ENCODE results near the gene FOXP1.

The FOXP1 gene

DNA sequence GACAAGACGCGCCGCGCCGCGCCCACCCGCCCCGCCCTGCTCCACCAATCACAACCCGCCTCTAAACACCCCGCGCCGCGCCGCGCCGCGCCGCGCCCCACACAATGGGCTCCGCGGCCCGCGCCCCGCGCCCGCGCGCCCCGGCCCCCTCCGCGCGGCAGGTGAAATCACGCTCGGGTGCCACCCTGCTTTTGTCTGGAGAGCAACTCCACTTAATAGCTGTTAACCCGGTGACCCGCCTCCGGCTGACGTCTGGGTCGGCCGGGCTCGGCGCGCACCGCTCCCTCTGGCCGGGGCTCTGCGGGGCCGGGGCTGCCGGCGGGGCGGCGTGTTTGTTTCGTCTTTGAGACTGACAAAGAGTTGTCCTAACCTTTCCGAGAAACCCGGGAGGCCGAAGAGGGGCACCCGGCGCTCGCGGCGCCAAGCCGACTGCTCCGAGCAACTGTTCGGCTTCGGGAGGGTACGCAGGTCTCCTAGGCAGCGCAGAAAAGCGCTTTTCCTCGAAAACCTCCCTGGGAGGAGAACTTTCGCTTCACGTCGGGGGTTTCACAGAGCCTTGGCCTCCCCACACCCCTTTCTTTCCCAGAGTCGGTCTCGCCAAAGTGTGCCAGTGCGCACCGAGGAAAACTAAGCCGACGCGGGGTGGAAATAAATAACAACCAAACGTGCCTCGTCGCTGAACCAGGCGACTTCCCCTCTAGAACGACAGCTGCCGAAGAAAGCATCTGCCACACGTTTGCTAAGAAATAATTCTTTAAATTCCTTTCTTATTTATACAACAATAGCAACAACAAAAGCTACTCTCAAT, 518.4 kb downstream of the FOXP1 start:
- Histone ChIP-seq H3K9me3 (ENCODE audit: control insufficient read depth, low read length) (no peaks in the 10 kb centered on the region), H3K36me3 (ENCODE audit: control insufficient read depth, insufficient read depth, low read length, severe bottlenecking) (no peaks in the 10 kb centered on the region), H3K9ac (ENCODE audit: low read length) (peak overlapping the region; percentile 85), H3K27me3 (replicated peaks; ENCODE audit: control insufficient read depth, insufficient read depth, low read length) (no peaks in the 10 kb centered on the region), H3K4me1 (ENCODE audit: control insufficient read depth, insufficient read depth, low read length) (peaks cover 45% of the 10 kb centered on the region), H3K4me3 (ENCODE audit: low read length) (peak overlapping the region; percentile 87)
- peak; percentile 69 for DNase-seq (ENCODE audit: low read depth)

DNA sequence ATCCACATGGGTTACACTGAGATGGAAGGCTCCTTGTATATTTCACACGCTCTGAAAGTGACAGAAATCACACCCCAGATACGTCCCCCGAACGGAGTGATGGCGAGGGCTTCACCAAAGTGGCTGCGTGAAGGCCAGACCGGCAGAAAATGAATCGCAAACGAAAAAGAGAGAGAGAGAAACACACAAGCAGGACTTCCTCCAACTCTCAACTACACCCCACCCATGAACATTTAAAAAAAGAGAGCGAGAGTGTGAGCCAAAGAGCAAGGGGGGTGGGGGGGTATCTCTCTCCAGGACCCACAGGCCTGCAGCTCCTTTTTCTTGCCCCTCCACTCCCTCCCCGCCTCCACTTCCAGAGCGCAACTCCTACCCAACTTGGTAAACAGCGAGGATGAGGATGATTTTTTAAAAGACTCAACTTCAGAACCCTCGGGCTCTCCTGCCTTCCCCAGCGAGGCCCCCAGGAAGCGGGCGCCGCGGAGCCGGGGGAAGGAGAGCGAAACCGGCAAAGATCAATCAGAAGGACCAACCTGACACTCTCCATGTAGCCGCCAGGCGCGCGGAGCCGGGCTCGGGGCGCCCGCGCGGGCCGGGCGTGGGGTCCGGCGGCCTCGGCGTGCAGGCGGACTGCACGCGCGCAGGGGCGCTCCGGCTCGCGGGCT, 519.1 kb downstream of the FOXP1 start:
- H3K4me3 ChIP-seq (ENCODE audit: low read length) = peak overlapping the region; percentile 87
- peak overlapping the region; percentile 93 for H3K9ac ChIP-seq (ENCODE audit: low read length)
- peaks cover 38% of the 10 kb centered on the region for H3K4me1 ChIP-seq (ENCODE audit: control insufficient read depth, insufficient read depth, low read length)
- no peaks in the 10 kb centered on the region for H3K27me3 ChIP-seq (replicated peaks; ENCODE audit: control insufficient read depth, insufficient read depth, low read length)
- peak; percentile 85 for DNase-seq (ENCODE audit: low read depth)
- H3K36me3 ChIP-seq (ENCODE audit: control insufficient read depth, insufficient read depth, low read length, severe bottlenecking) = no peaks in the 10 kb centered on the region
- no peaks in the 10 kb centered on the region for H3K9me3 ChIP-seq (ENCODE audit: control insufficient read depth, low read length)

DNA sequence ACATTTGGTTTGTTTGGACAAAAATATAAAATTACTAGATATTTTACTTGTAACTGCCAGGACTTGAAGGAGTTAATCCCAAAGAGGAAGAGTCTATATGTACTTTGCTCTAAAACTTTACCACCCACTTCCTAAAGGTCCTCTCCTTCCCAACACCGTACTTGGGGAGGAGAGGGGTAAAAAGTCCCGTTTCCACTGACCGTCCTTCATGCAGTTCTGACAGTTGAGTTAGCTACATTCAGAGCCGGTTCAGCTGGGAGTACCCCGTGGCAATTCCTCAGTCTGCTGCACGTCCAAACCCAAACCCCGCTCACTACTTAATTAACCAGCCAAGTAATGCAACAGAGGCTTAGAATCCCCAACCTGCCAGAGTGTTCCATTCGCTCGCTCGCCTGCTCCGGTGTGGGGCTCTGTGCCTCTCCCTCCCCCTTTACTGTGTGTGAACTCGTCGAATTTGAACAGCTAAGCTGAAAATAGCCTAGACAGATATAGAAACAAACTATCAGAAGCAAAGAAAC, 519.7 kb downstream of the FOXP1 start:
- peaks cover 38% of the 10 kb centered on the region for H3K4me1 ChIP-seq (ENCODE audit: control insufficient read depth, insufficient read depth, low read length)
- no peaks in the 10 kb centered on the region for H3K9me3 ChIP-seq (ENCODE audit: control insufficient read depth, low read length)
- no peaks in the 10 kb centered on the region for H3K27me3 ChIP-seq (replicated peaks; ENCODE audit: control insufficient read depth, insufficient read depth, low read length)
- H3K9ac ChIP-seq (ENCODE audit: low read length) = peak overlapping the region; percentile 93
- H3K4me3 ChIP-seq (ENCODE audit: low read length) = peak overlapping the region; percentile 87
- peak; percentile 69 for DNase-seq (ENCODE audit: low read depth)
- H3K36me3 ChIP-seq (ENCODE audit: control insufficient read depth, insufficient read depth, low read length, severe bottlenecking) = no peaks in the 10 kb centered on the region

DNA sequence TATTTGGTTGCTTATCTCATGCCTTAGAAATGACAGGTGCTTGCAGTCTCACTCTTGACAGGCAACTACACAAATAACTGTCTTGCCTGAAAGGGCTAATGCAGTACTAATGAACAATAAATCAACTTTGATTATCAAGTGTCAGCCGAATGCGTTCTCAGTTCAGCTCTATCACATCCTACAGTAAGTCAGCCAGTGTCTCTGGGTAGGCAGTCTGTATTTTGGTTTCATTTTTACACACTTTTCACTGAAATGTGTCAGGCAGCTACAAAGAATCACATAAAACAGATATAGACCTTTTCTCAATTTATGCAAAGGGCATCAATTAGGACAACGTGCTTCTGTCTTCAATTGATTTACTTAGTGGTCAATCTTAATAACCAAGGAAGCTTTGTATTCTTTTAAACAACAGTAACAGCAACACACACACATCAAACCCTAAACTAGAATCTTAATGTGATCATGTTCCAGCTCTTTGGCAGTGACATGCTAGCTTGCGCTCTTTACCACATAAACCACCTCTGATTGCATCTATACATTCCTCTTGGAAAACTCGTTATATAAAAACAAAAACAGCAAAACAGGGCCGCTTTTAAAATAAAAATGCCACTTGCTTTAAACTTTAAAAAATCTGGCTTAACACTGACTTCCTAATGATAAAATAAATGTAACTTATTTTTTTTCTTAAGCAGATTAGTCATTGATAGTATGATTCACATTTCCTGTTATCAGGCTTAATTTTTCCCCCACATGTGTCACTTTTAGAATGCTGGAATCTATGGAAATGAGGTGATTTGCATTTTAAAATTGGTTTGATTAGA, 520.4 kb downstream of the FOXP1 start:
- no peaks in the 10 kb centered on the region for H3K9me3 ChIP-seq (ENCODE audit: control insufficient read depth, low read length)
- no peaks in the 10 kb centered on the region for H3K27me3 ChIP-seq (replicated peaks; ENCODE audit: control insufficient read depth, insufficient read depth, low read length)
- peak overlapping the region; percentile 87 for H3K4me3 ChIP-seq (ENCODE audit: low read length)
- H3K9ac ChIP-seq (ENCODE audit: low read length) = peak overlapping the region; percentile 93
- DNase-seq (ENCODE audit: low read depth) = peak; percentile 55
- H3K4me1 ChIP-seq (ENCODE audit: control insufficient read depth, insufficient read depth, low read length) = peaks cover 44% of the 10 kb centered on the region
- no peaks in the 10 kb centered on the region for H3K36me3 ChIP-seq (ENCODE audit: control insufficient read depth, insufficient read depth, low read length, severe bottlenecking)

DNA sequence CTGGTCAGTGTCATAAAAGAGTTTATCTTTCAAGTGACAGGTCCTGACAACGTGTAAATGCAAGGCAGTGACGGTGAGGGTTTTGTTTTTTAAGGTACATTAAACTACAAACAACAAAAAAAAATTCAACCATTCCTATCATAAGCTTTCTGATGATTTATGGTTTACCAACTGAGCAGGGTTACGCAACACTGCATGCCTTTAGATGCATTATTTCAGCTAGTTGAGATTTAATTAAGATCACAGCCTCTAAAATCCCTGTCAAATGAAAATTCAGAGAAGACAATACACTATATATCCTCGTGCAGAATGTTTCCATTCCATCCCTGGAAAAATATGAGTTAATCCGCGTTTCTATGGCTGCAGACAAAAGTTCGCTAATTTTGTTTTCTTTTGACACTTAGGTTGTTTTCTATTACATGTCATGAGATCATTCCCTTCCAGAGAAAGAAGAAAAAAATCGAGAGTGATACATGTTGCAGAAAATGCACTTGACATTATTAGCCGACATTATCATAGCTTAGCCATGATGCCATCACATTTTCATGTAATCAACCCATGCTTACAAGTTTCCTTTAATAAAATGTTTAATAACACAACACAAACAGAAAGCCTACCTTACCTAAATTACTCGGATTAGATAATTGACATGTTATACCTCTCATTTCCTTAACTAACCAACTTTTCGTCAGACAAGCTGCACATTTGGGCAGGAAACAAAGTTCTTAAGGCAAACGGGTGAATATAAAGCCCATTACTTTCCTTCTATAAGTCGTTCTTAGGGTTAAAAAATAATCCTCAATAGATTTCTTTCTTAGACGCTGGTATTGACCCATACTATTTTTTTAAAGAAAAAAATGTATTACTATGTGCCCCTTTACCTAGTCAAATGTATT, 521.2 kb downstream of the FOXP1 start:
- peak overlapping the region; percentile 93 for H3K9ac ChIP-seq (ENCODE audit: low read length)
- H3K9me3 ChIP-seq (ENCODE audit: control insufficient read depth, low read length) = no peaks in the 10 kb centered on the region
- H3K27me3 ChIP-seq (replicated peaks; ENCODE audit: control insufficient read depth, insufficient read depth, low read length) = no peaks in the 10 kb centered on the region
- peaks cover 51% of the 10 kb centered on the region for H3K4me1 ChIP-seq (ENCODE audit: control insufficient read depth, insufficient read depth, low read length)
- no peaks in the 10 kb centered on the region for H3K36me3 ChIP-seq (ENCODE audit: control insufficient read depth, insufficient read depth, low read length, severe bottlenecking)
- H3K4me3 ChIP-seq (ENCODE audit: low read length) = peak overlapping the region; percentile 87
- peak; percentile 81 for DNase-seq (ENCODE audit: low read depth)

DNA sequence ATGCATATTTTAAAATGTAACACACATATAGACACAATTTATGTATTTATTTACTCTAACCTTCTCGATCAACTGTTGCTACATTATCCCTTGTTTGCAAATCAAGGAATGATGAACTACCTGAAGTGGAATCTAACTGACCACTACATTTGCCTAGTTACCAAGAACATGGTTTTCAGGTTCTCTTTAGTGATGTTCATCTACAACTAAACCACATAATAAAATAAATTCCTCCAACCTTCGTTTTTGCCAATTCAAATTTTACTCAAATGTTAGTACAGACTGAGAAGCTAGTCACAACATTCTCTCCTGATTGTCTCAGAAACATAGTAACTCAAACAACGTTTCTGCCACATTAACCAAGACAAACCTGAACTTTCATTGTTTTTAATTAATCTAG, 521.9 kb downstream of the FOXP1 start:
- Histone ChIP-seq H3K27me3 (replicated peaks; ENCODE audit: control insufficient read depth, insufficient read depth, low read length) (no peaks in the 10 kb centered on the region), H3K36me3 (ENCODE audit: control insufficient read depth, insufficient read depth, low read length, severe bottlenecking) (no peaks in the 10 kb centered on the region), H3K4me3 (ENCODE audit: low read length) (peak overlapping the region; percentile 87), H3K9ac (ENCODE audit: low read length) (no peak overlapping the region), H3K9me3 (ENCODE audit: control insufficient read depth, low read length) (no peaks in the 10 kb centered on the region), H3K4me1 (ENCODE audit: control insufficient read depth, insufficient read depth, low read length) (peaks cover 51% of the 10 kb centered on the region)
- no peak for DNase-seq (ENCODE audit: low read depth)

DNA sequence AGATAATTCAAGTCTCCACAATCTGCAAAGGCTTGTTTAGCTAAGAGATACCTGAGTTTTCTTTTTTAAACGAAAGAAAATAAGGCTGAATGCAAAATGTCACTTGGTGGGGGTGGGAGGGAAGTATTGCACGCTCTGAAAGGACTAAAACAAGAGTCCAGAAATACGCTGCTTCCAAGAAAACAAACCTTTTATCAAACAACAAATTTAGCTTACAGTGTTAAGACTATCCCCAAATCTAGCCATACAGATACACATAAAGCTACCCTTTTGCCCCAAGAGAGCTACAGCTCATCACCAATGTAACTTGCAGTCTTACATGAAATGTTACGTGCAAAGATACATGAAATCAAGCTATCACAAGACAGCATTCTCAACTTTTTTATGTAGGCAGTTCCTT, 522.5 kb downstream of the FOXP1 start:
- Histone ChIP-seq H3K9ac (ENCODE audit: low read length) (no peak overlapping the region), H3K9me3 (ENCODE audit: control insufficient read depth, low read length) (no peaks in the 10 kb centered on the region), H3K4me3 (ENCODE audit: low read length) (peak overlapping the region; percentile 18), H3K4me1 (ENCODE audit: control insufficient read depth, insufficient read depth, low read length) (peaks cover 51% of the 10 kb centered on the region), H3K27me3 (replicated peaks; ENCODE audit: control insufficient read depth, insufficient read depth, low read length) (no peaks in the 10 kb centered on the region), H3K36me3 (ENCODE audit: control insufficient read depth, insufficient read depth, low read length, severe bottlenecking) (no peaks in the 10 kb centered on the region)
- no peak for DNase-seq (ENCODE audit: low read depth)

DNA sequence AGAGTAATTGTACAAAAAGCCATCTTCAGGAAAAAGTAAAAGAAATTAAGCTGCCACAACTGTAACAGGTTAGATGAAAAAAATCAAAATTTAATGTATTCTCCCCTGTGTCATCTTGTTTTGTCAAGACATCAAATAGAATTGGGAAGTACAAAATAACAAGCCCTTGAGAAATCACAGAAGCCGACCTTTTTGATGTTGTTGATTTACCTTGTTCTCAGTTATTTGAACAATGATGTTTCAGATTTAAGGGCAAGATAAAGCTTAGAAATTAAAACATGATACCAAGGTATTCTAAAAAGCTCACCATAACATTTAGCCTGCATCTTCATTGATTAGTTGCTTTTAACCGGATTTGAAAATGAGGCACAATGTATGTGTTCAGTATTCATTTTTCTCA, 523.0 kb downstream of the FOXP1 start:
- H3K36me3 ChIP-seq (ENCODE audit: control insufficient read depth, insufficient read depth, low read length, severe bottlenecking) = no peaks in the 10 kb centered on the region

DNA sequence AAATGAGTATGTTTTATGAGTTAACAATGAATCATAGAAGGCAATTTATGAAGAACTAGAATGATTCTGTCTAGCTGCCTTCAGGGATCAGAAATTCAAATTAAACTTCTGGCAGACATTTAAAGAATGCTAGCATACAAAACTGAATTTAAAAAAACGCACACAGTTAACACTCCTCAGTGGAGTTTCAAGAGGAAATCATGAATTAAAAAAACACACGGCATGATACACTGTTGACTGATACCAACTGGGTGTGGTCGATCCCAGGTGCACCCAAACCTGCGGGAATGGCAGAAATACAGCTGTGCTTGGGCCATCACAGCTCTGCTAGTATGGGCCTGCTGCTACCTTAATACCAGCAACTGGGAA, 526.0 kb downstream of the FOXP1 start:
- no peaks in the 10 kb centered on the region for H3K27me3 ChIP-seq (replicated peaks; ENCODE audit: control insufficient read depth, insufficient read depth, low read length)
- DNase-seq (ENCODE audit: low read depth) = peak; percentile 35
- peaks cover 56% of the 10 kb centered on the region for H3K4me1 ChIP-seq (ENCODE audit: control insufficient read depth, insufficient read depth, low read length)
- H3K4me3 ChIP-seq (ENCODE audit: low read length) = no peak overlapping the region
- no peaks in the 10 kb centered on the region for H3K9me3 ChIP-seq (ENCODE audit: control insufficient read depth, low read length)
- no peak overlapping the region for H3K9ac ChIP-seq (ENCODE audit: low read length)
- H3K36me3 ChIP-seq (ENCODE audit: control insufficient read depth, insufficient read depth, low read length, severe bottlenecking) = peaks cover 4% of the 10 kb centered on the region

More for the DNA sequence above, 523.0 kb downstream of the FOXP1 start:
- H3K27me3 ChIP-seq (replicated peaks; ENCODE audit: control insufficient read depth, insufficient read depth, low read length) = no peaks in the 10 kb centered on the region
- H3K9me3 ChIP-seq (ENCODE audit: control insufficient read depth, low read length) = no peaks in the 10 kb centered on the region
- H3K4me1 ChIP-seq (ENCODE audit: control insufficient read depth, insufficient read depth, low read length) = peaks cover 51% of the 10 kb centered on the region
- no peak for DNase-seq (ENCODE audit: low read depth)
- no peak overlapping the region for H3K9ac ChIP-seq (ENCODE audit: low read length)
- no peak overlapping the region for H3K4me3 ChIP-seq (ENCODE audit: low read length)

DNA sequence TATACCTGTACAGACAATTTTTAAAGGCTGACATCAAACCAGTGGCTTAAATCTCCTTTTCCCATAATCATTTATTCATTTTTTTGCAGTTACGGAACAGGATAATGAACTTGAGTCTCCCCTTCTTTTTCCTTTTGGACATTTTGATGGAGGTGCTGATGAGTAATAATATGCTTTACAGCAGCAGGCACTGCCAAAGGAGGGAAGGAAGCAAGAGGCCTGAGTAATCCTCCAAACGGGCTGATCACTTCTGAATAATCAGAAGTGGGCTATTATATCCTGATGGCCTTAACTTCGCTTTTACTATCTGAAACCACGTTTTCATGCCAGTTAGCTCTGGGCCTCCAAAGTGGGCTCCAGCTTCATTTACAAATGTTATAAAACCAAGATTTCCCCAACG, 527.2 kb downstream of the FOXP1 start:
- Histone ChIP-seq H3K9ac (ENCODE audit: low read length) (no peak overlapping the region), H3K9me3 (ENCODE audit: control insufficient read depth, low read length) (no peaks in the 10 kb centered on the region), H3K36me3 (ENCODE audit: control insufficient read depth, insufficient read depth, low read length, severe bottlenecking) (peaks cover 8% of the 10 kb centered on the region), H3K27me3 (replicated peaks; ENCODE audit: control insufficient read depth, insufficient read depth, low read length) (no peaks in the 10 kb centered on the region), H3K4me1 (ENCODE audit: control insufficient read depth, insufficient read depth, low read length) (peaks cover 56% of the 10 kb centered on the region), H3K4me3 (ENCODE audit: low read length) (peak overlapping the region; percentile 42)
- peak; percentile 32 for DNase-seq (ENCODE audit: low read depth)
